Vagina (tissue), 2 donors: Measurements from ENCODE around the gene SETD9.

ENCODE experiments used
- POLR2A ChIP-seq, 2 donors: fragments of 450-650 bp; IDR thresholded peaks; one replicate each; pipeline ENCODE4 v1.6.1; 2017; ENCODE audit warnings: antibody characterized with exemption in 2 of 2, mild to moderate bottlenecking in 2 of 2, moderate library complexity in 2 of 2
- POLR2AphosphoS5 ChIP-seq, 2 donors: sonication (generic); formaldehyde crosslinking; IDR thresholded peaks; one replicate each; pipeline ENCODE4 v1.9.0; 2017; ENCODE audit warnings: antibody characterized with exemption in 2 of 2, mild to moderate bottlenecking in 2 of 2, low read depth in 1 of 2; ENCODE audit not compliant: insufficient read depth in 1 of 2
- TF ChIP-seq, protein P1 (sequence below), 3 experiments: fragments of 450-650 bp in 2 of 3; fragments of 200-600 bp in 1 of 3; sonication (generic) in 1 of 3; IDR thresholded peaks; one replicate each; pipeline ENCODE4 v1.5.1; 2017 to 2019; ENCODE audit warnings: antibody characterized with exemption in 3 of 3, mild to moderate bottlenecking in 2 of 3, moderate library complexity in 2 of 3

DNA sequence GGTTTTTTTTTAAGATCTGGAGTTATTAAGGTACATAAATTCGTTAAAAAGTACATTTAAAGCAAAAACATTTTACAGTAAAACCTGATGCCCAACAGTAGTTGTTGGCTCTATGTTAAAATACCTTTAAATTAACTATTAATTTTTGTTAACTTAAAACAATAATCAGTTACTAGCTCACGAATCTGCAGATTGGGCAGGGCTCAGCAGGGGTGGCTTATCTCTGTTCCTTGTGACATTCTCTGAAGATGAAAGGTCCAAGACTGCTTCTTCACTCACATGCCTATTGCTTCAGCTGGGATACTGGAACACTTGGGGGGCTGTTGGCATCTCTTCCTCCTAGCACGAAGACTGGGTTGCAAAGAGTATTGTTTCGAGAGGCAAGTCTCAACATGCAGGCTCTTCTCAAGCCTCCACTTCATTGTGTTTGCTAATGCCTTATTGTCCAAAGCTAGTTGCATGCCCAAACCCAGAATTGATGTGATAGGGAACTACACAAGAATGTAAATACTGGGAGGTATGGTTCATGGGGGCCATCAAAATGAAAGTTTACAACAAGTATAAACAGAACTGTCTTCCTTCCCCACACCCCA, 47.4 kb upstream of the SETD9 start:
- TF ChIP-seq, protein P1, sequence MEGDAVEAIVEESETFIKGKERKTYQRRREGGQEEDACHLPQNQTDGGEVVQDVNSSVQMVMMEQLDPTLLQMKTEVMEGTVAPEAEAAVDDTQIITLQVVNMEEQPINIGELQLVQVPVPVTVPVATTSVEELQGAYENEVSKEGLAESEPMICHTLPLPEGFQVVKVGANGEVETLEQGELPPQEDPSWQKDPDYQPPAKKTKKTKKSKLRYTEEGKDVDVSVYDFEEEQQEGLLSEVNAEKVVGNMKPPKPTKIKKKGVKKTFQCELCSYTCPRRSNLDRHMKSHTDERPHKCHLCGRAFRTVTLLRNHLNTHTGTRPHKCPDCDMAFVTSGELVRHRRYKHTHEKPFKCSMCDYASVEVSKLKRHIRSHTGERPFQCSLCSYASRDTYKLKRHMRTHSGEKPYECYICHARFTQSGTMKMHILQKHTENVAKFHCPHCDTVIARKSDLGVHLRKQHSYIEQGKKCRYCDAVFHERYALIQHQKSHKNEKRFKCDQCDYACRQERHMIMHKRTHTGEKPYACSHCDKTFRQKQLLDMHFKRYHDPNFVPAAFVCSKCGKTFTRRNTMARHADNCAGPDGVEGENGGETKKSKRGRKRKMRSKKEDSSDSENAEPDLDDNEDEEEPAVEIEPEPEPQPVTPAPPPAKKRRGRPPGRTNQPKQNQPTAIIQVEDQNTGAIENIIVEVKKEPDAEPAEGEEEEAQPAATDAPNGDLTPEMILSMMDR (IDR thresholded peaks at IDR 0.05): no peak
- TF ChIP-seq POLR2A (IDR thresholded peaks at IDR 0.05) (no peak), POLR2AphosphoS5 (IDR thresholded peaks at IDR 0.05; ENCODE audit: insufficient read depth in 1 of 2, low read depth in 1 of 2) (no peak)
